HG03565 (cell line): ENCODE measurements around the gene MAD1L1.

Experiments
- ATAC-seq: cut with Tn5 transposase; IDR thresholded peaks from one replicate; pipeline ENCODE4 v1.9.1; 2021; ENCODE audit warnings: mild to moderate bottlenecking, moderate library complexity; ENCODE audit not compliant: unreplicated experiment

MAD1L1 gene

DNA sequence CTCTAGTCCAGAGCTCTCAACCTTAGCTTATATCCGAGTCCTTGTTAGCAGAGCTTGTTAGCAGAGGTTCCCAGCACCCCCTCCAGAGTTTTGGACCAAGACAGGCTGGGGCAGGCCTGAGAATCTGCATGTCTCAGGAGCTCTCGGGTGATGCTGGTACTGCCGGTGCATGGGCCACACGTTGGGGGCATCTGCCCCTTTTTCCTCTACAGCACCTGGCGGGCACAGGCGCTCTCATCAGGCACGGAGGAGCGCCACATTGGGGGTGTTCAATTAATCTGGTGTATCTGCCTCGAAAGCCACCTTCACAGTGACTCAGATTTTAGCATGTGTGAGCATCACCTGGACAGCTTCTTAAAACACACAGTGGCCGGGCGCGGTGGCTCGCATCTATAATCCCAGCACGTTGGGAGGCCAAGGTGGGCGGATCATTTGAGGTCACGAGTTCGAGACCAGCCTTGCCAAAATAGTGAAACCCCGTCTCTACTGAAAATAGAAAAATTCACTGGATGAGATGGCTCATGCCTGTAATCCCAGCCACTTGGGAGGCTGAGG is 445.0 kb downstream of the MAD1L1 start:
- no peak for ATAC-seq

- no peak for ATAC-seq
Measured at GRCh38 chr7:1787241-1787640, 445.5 kb downstream of the MAD1L1 start.

GRCh38 chr7:1785839-1786238 is 446.9 kb downstream of the MAD1L1 start:
- no peak for ATAC-seq

DNA sequence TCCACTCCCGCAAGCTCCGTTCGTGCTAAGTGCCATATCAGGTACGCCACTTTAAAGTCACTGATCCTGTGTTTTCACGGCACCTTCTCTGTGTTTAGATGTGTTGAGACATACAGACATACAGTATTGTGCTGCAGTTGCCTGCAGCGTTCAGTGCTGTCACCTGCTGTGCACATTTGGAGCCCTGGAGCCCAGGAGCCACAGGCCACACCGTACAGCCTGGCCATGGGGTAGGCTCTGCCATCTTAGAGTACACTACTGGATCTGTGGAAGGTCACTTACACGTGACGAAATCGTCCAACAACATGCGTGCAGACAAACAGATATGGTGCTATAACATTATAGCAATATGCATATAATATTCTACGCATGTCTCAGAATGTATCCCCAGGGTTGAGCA is 451.4 kb downstream of the MAD1L1 start:
- no peak for ATAC-seq

GRCh38 chr7:1779445-1779844 is 453.3 kb downstream of the MAD1L1 start:
- ATAC-seq: no peak

- no peak for ATAC-seq
Measured at GRCh38 chr7:1777122-1777521, 455.6 kb downstream of the MAD1L1 start.

GRCh38 chr7:1775389-1775788 is 457.4 kb downstream of the MAD1L1 start:
- ATAC-seq: no peak

- ATAC-seq: no peak
Measured at GRCh38 chr7:1770331-1770730, 462.4 kb downstream of the MAD1L1 start.

- no peak for ATAC-seq
Measured at GRCh38 chr7:1769286-1770200, 463.2 kb downstream of the MAD1L1 start.

DNA sequence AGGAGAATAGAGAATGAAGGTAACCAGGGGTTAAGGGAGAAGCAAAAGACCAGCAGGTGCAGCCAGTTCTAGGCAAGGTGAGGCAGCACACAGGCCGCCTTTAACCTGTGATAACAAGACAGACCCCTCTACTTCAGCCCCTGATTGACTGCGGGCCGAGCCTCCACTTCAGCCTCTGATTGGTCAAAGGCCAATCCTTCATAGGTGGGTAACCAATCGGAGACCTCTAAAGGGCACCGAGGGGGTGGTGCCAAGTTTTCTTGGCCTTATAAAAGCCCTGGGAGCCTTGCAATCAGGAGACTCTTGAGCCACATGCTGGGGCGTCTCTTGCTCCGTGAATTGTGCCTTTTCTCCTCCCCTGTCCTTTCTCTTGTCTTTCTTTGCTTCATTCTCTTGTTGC is 463.9 kb downstream of the MAD1L1 start:
- no peak for ATAC-seq

- no peak for ATAC-seq
Measured at GRCh38 chr7:1767524-1767923, 465.2 kb downstream of the MAD1L1 start.
